HG03521 (cell line): ENCODE measurements around the gene SASS6.

Source experiments
- ATAC-seq: cut with Tn5 transposase; IDR thresholded peaks from one replicate; pipeline ENCODE4 v1.9.1; 2021; ENCODE audit warnings: mild to moderate bottlenecking, moderate library complexity; ENCODE audit not compliant: unreplicated experiment

SASS6 gene

GRCh38 chr1:100132566-100133477, at the start of gene SASS6, which contains the start of gene TRMT13:
Gene SASS6 (minus strand): TSS chr1:100132930. CDS start chr1:100132814, 116 bp downstream.
Gene TRMT13 (plus strand): TSS chr1:100133163. CDS start chr1:100133169, 6 bp downstream.
- peak; percentile 87 for ATAC-seq

- ATAC-seq, result no peak
Observed at GRCh38 chr1:100178091-100178490, 45.4 kb upstream of the SASS6 start, which contains the start of gene LRRC39. Gene LRRC39 (minus strand): TSS chr1:100178256. CDS start chr1:100168516, 9,740 bp downstream.

- ATAC-seq, result no peak
Observed at GRCh38 chr1:100177295-100178041, 44.7 kb upstream of the SASS6 start.

- no peak for ATAC-seq
Observed at GRCh38 chr1:100168051-100168450, 35.3 kb upstream of the SASS6 start.

- no peak for ATAC-seq
Observed at GRCh38 chr1:100164702-100165101, 32.0 kb upstream of the SASS6 start.

- ATAC-seq, result no peak
Observed at GRCh38 chr1:100164216-100164615, 31.5 kb upstream of the SASS6 start.

GRCh38 chr1:100162881-100163280, 30.2 kb upstream of the SASS6 start:
- no peak for ATAC-seq

GRCh38 chr1:100152271-100152670, 19.5 kb upstream of the SASS6 start:
- ATAC-seq, result no peak

GRCh38 chr1:100151679-100152078, 18.9 kb upstream of the SASS6 start:
- ATAC-seq, result no peak

- no peak for ATAC-seq
Observed at GRCh38 chr1:100147875-100148274, 15.1 kb upstream of the SASS6 start.

GRCh38 chr1:100146958-100147357, 14.2 kb upstream of the SASS6 start:
- no peak for ATAC-seq

GRCh38 chr1:100145116-100145515, 12.4 kb upstream of the SASS6 start:
- no peak for ATAC-seq

GRCh38 chr1:100142343-100142742, 9.6 kb upstream of the SASS6 start:
- ATAC-seq, result no peak

GRCh38 chr1:100141192-100141591, 8.5 kb upstream of the SASS6 start:
- no peak for ATAC-seq

- ATAC-seq, result no peak
Observed at GRCh38 chr1:100137602-100138001, 4.9 kb upstream of the SASS6 start.

- no peak for ATAC-seq
Observed at GRCh38 chr1:100134872-100135271, 2.1 kb upstream of the SASS6 start.

- no peak for ATAC-seq
Observed at GRCh38 chr1:100131623-100132022, 1.1 kb downstream of the SASS6 start.

- ATAC-seq, result no peak
Observed at GRCh38 chr1:100130552-100131077, 2.1 kb downstream of the SASS6 start.

- no peak for ATAC-seq
Observed at GRCh38 chr1:100127226-100127625, 5.5 kb downstream of the SASS6 start.

- no peak for ATAC-seq
Observed at GRCh38 chr1:100122177-100122576, 10.6 kb downstream of the SASS6 start.

- ATAC-seq, result no peak
Observed at GRCh38 chr1:100115524-100115923, 17.2 kb downstream of the SASS6 start.
